Ovary (tissue), 9 donors: ENCODE measurements around the gene MBD5. TPM values are rescaled to one million over a fixed set of nuclear protein-coding genes. Genes with fewer than 3 reads are reported as not detected.

Experiments
- DNase-seq, 5 donors: peaks; one replicate each; pipeline ENCODE4 v3.0.0-alpha.2; 2019 to 2020
- H3K27ac ChIP-seq, 2 donors: fragments of 200-600 bp; one replicate each; pipeline versions ENCODE4 v1.5.1 to v1.8.0; 2019 to 2022
- H3K27me3 ChIP-seq: fragments of 200-600 bp; one replicate; pipeline ENCODE4 v1.8.0; 2022
- H3K36me3 ChIP-seq: fragments of 200-600 bp; sonication (generic); one replicate; pipeline ENCODE4 v1.5.1; 2019
- H3K4me1 ChIP-seq: one replicate; pipeline ENCODE4 v1.8.1; 2013; ENCODE audit warnings: mild to moderate bottlenecking, moderate library complexity; ENCODE audit not compliant: insufficient read depth
- H3K4me3 ChIP-seq: fragments of 200-600 bp; sonication (generic); one replicate; pipeline ENCODE4 v1.5.1; 2017
- H3K9me3 ChIP-seq, 2 donors: fragments of 200-600 bp in 1 of 2; sonication (generic) in 1 of 2; one replicate each; pipeline versions ENCODE4 v1.5.1 to v1.8.1; 2013 to 2019; ENCODE audit warnings: mild to moderate bottlenecking in 1 of 2, moderate library complexity in 1 of 2
- EP300 ChIP-seq: sonication (generic); formaldehyde crosslinking; IDR thresholded peaks from one replicate; pipeline ENCODE4 v1.6.1; 2017; ENCODE audit warnings: antibody characterized with exemption
- POLR2A ChIP-seq: fragments of 450-650 bp; IDR thresholded peaks from one replicate; pipeline ENCODE4 v1.6.1; 2017; ENCODE audit warnings: antibody characterized with exemption, mild to moderate bottlenecking, moderate library complexity
- WGBS, 3 donors: extraction: QIAGEN DNeasy Blood & Tissue Kit in 1 of 3; methylation state at CpG; one replicate each; pipeline versions ENCODE4 v1.1.5 to v1.1.7; 2013 to 2017; 5-methylcytosine and 5-hydroxymethylcytosine counted together
- intact Hi-C, 4 donors: fragments of 100-400 bp; cut with DNase I; formaldehyde crosslinking; loops; one replicate each; pipeline versions ENCODE4 v1.11.0 to v1.15.1; 2022 to 2023
- polyA plus RNA-seq, 2 donors: library from polyadenylated mRNA; stranded (reverse); fragments of 200-250 nt in 1 of 2; fragments of 350-450 nt in 1 of 2; fragmentation: Illumina TruSeq in 1 of 2; extraction: RNeasy Lipid Tissue Mini Kit (QIAGEN cat#74804) in 1 of 2; gene quantifications; one replicate each; pipeline ENCODE4 v1.2.3, GENCODE V29; 2013 to 2014
- total RNA-seq, 7 donors: library from RNA; depleted of rRNA in 2 of 7; stranded (reverse); fragments of >200 nt in 2 of 7; fragmentation: NEBNext Ultra II Directional in 3 of 7; extraction: Animal tissue kit (Norgen Biotek cat#: 25700) in 3 of 7; gene quantifications; one replicate each; pipeline versions ENCODE4 v1.1.0 to v1.2.4, GENCODE V29; 2016 to 2023
- TF ChIP-seq, protein P1 (sequence below), 3 donors: fragments of 450-650 bp in 2 of 3; fragments of 200-600 bp in 1 of 3; IDR thresholded peaks; one replicate each; pipeline versions ENCODE4 v1.5.1 to v1.8.0; 2016 to 2022; ENCODE audit warnings: antibody characterized with exemption in 3 of 3, mild to moderate bottlenecking in 1 of 3
- donor health status: DM: no; HTN: no; CAD: no; lungs with moderate emphysema.
- donor health status: DM: no; HTN: no; CAD: no.
- donor health status: Bipolar disorder and iron deficiency.
- donor health status: DM: yes; HTN: yes; CAD: no.
- donor health status: DM: no; HTN: no; CAD: no.
- donor health status: DM: yes; HTN: yes; CAD: no.

MBD5 gene
- total and polyA plus RNA-seq, 9 donors, result 8.5 to 66.3 (median 45.8) TPM

DNA sequence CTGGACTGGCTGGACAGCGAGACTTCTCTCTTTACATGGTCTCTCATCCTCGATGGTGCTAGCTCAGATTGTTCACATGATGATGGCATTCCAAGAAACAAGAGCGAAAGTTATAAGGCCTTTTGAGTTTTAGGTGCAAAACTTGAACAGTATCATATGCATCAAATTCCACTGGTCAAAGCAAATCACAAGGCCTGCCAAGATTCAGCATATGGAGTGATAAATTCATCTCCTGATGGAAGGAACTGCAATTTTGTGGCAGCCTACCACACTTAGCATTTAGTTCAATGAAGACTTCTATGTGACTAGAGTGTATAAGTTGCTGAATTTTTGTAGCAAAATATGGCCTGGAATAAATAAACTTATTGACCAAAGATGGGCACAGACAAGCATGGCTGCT, 429.6 kb downstream of the MBD5 start:
- intact Hi-C loops, result no loop called here

DNA sequence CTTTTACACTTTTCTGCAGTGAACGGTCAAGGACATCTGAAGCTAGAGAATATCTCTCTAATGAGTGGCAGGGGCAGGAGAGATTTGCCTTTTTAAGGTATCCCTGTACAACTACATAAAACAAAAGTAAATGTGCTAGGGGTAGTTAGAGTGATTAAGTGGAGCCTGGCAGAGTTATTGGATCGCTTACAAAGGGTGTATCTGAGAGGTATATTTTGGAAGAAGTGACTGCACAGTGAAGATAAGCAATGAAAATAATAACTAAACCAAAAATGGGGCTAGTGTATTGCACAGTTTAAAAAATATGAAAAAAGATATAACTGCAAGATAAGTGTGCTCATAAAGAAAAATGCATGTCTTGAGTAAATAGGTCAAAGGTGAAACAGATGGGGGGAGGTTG, 430.2 kb downstream of the MBD5 start:
- no peaks in the 10 kb centered on the region for H3K9me3 ChIP-seq
- TF ChIP-seq, protein P1, sequence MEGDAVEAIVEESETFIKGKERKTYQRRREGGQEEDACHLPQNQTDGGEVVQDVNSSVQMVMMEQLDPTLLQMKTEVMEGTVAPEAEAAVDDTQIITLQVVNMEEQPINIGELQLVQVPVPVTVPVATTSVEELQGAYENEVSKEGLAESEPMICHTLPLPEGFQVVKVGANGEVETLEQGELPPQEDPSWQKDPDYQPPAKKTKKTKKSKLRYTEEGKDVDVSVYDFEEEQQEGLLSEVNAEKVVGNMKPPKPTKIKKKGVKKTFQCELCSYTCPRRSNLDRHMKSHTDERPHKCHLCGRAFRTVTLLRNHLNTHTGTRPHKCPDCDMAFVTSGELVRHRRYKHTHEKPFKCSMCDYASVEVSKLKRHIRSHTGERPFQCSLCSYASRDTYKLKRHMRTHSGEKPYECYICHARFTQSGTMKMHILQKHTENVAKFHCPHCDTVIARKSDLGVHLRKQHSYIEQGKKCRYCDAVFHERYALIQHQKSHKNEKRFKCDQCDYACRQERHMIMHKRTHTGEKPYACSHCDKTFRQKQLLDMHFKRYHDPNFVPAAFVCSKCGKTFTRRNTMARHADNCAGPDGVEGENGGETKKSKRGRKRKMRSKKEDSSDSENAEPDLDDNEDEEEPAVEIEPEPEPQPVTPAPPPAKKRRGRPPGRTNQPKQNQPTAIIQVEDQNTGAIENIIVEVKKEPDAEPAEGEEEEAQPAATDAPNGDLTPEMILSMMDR (IDR thresholded peaks at IDR 0.05), result no peak
- TF ChIP-seq EP300 (no peak), POLR2A (no peak)
- H3K27me3 ChIP-seq, result no peaks in the 10 kb centered on the region
- no peaks in the 10 kb centered on the region for H3K36me3 ChIP-seq
- intact Hi-C loops, result no loop called here
- H3K4me1 ChIP-seq, result peaks cover 2% of the 10 kb centered on the region
- WGBS, 3 donors, result 83 to 87% (median 86%) methylated on average over 2 of the region's 2 CpGs
- H3K27ac ChIP-seq, result no peak overlapping the region
- H3K4me3 ChIP-seq, result no peak overlapping the region
- no peak for DNase-seq

More for the DNA sequence above, 429.6 kb downstream of the MBD5 start:
- no peak overlapping the region for H3K27ac ChIP-seq
- no peak for TF ChIP-seq POLR2A
- no peak for TF ChIP-seq EP300
- TF ChIP-seq, protein P1 (IDR thresholded peaks at IDR 0.05), result no peak
- peaks cover 2% of the 10 kb centered on the region for H3K4me1 ChIP-seq
- no peak overlapping the region for H3K4me3 ChIP-seq
- 94 to 99% (median 94%) methylated on average over 3 of the region's 3 CpGs for WGBS, 3 donors
- no peak for DNase-seq
- no peaks in the 10 kb centered on the region for H3K27me3 ChIP-seq
- H3K36me3 ChIP-seq, result no peaks in the 10 kb centered on the region
- no peaks in the 10 kb centered on the region for H3K9me3 ChIP-seq

DNA sequence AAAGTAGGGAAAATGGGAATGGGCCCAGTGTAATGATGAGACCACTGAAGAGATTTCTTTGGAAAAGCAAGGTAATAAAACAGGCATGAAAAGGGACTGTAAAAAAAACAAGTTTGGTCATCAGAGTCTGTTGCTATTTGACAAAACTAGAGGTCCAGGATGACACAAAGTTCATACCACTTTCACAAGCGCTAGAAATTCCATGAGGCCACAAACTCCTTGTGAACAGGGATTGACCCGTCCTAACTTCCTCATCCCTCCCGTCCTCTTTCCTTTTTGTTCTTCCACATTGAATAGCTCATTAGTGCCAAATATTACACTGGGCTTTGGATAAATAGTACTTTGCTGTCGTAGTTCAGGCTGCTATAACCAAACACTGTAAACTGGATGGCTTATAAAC, 434.9 kb downstream of the MBD5 start:
- no peaks in the 10 kb centered on the region for H3K9me3 ChIP-seq
- H3K36me3 ChIP-seq, result no peaks in the 10 kb centered on the region
- intact Hi-C loops, result no loop called here
- H3K4me3 ChIP-seq, result no peak overlapping the region
- no peak overlapping the region for H3K27ac ChIP-seq
- TF ChIP-seq, protein P1 (IDR thresholded peaks at IDR 0.05), result no peak
- TF ChIP-seq EP300, result no peak
- TF ChIP-seq POLR2A, result no peak
- peaks cover 2% of the 10 kb centered on the region for H3K4me1 ChIP-seq
- 90 to 93% (median 91%) methylated on average over 4 of the region's 4 CpGs for WGBS, 3 donors
- no peaks in the 10 kb centered on the region for H3K27me3 ChIP-seq
- DNase-seq, result no peak

DNA sequence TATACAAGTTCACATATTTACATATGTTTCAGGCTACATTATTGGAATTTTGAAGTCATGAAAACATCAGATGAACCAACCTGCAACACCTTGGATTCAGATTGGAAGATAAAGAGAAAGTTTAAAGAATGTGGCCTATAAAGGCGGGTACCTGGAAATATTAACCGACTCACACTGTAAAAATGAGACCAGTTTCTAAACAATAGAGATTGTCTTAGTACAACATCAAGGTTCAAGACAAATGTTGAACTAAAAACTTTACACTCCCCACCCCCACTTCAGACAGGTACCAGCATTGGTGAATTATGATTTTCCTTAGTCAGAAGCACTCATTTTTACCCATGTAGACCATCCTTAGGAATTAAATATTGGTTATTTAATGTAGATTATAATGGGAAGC, 437.3 kb downstream of the MBD5 start:
- no peaks in the 10 kb centered on the region for H3K27me3 ChIP-seq
- intact Hi-C loops, result no loop called here
- no peaks in the 10 kb centered on the region for H3K36me3 ChIP-seq
- H3K9me3 ChIP-seq, result no peaks in the 10 kb centered on the region
- 99% methylated on average over 2 of the region's 2 CpGs for WGBS, 3 donors
- H3K27ac ChIP-seq, result no peak overlapping the region
- TF ChIP-seq EP300, result no peak
- TF ChIP-seq, protein P1 (IDR thresholded peaks at IDR 0.05), result no peak
- TF ChIP-seq POLR2A, result no peak
- no peak overlapping the region for H3K4me3 ChIP-seq
- no peaks in the 10 kb centered on the region for H3K4me1 ChIP-seq
- no peak for DNase-seq

DNA sequence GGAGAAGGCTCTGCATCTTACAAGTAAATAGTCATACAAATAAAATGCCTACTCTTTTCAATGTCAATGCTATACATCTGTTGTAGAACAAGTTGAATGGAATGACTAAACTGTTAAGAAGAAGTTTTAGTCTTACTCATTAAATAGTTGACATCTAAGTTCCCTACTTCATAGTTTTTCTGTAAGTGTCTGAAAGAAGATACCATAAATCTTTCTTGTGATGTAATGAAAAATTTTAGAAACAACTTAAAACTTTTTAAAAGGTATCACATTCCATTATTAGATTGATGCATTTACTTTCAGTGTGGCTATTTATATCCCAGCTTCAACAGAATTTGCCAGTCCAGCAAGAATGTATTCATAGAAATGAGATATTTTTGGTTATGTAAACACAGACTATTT, 438.5 kb downstream of the MBD5 start:
- no peaks in the 10 kb centered on the region for H3K4me1 ChIP-seq
- no peaks in the 10 kb centered on the region for H3K9me3 ChIP-seq
- intact Hi-C loops, result no loop called here
- H3K27me3 ChIP-seq, result no peaks in the 10 kb centered on the region
- H3K4me3 ChIP-seq, result no peak overlapping the region
- no peaks in the 10 kb centered on the region for H3K36me3 ChIP-seq
- no peak for DNase-seq
- TF ChIP-seq, protein P1 (IDR thresholded peaks at IDR 0.05), result no peak
- TF ChIP-seq EP300, result no peak
- TF ChIP-seq POLR2A, result no peak
- no peak overlapping the region for H3K27ac ChIP-seq
